GM19099 (cell line): ENCODE measurements around the gene NDC1.

Source experiments
- POLR2A ChIP-seq: IDR thresholded peaks from 3 replicates; pipeline ENCODE4 v1.6.1; 2011; ENCODE audit warnings: low read depth; ENCODE audit not compliant: insufficient read length; ENCODE audit errors: extremely low read depth

NDC1 gene

DNA sequence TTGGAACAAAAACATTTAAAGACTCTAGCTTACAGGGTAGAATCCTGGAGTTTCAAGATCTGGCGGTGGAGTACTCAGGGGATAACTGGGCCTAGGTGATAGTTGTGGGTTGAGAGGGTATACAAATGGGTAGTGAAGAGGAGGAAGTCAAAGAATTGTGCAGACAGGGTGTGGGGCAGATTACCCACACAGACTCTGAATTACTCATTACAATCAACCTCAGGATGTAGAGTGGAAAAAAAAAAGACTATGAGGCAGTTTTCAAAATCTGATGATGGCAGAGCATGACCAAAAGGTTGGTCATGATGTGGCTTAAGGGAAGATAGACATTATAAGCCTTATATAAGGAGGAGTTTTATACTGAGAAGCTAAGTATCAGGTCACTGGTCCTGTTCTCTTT is 55.0 kb downstream of the NDC1 start:
- TF ChIP-seq POLR2A: no peak

DNA sequence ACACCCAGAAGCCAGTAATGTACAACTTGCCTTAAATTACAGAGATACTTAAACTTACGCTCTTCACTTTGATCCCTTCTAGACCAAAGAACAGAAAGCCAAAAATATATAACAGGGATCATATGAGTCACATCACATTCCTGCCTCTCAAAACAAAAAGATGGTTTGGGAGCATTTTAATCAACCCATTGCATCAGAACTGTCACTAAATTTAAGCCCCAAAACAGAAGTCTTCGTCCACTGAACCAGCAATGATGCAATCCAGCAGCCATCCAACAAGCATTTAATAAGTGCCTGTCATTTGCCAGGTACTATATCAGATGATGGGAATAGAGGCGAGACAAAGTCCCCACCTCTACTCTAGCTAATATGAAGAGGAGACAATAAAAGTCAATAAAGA is 56.4 kb downstream of the NDC1 start:
- no peak for TF ChIP-seq POLR2A

DNA sequence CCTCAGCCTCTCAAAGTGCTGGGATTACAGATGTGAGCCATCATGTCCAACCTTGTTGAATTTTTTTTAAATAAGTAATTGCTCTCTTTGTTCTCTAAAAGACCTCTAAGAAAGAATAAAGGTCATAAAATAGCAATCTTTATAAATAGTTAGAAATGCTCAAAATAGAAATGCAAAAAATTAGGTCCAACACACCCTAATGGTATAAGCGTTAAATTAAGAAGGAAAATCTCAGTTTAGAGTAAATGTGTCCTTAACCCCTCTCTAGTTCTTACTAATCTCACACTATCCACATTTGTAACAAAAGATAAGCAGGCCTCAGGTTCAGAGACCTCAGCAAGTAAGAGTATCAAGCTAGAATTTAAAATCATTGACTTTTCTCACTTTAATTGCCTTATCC is 60.8 kb downstream of the NDC1 start:
- TF ChIP-seq POLR2A: no peak

DNA sequence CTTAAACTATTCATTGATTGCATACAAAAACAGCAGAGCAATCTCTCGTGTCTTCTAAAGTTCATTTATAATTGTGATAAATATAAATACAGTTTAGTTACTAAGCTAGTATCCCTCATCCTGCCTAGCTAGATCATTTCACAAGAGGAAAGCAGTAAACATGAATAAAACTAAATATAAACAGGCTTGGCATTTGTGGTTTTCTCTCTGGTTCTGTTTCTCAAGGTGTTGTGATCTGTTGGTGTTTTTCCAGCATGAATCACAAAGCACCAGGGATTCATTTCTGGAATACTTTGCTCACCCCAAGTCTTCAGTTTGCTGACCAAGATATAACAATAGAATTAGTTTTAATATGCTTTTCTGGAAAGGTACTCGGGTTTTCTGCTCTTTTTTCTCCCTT is 66.4 kb downstream of the NDC1 start:
- no peak for TF ChIP-seq POLR2A

DNA sequence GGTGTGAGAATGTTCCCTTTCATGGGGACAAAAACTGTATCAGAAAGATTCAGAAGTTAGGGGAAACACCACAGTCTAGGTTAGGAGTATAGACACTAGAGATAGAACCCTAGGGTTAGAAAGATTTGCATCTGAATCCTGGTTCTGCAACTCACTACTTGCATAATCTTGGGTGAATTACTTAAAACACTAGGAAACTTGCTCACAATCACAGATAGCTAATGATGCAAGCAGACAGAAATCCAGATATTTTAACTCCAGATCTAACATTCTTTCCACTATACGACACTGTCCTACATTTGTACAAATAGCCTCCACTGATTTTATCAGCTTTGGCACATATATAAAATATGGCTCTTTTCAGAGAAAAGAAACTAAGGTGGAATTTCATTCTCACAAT is 68.3 kb downstream of the NDC1 start:
- TF ChIP-seq POLR2A: no peak

DNA sequence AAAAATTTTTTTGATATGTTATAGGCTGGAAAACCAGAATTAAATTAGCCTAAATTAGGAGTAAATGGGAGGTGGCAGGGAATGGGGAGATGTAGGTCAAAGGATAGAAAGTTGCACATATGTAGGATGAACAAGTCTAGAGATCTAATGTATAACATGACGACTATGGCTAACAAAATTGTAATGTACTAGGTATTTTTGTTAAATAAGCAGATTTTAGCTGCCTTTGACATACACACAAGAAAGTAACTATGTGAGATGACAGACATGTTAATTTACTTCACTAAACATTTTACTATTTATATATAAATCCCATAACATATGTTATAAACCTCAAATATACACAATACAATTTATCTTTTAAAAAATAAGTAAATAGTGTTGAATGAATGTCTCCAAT is 68.9 kb downstream of the NDC1 start:
- TF ChIP-seq POLR2A: no peak

DNA sequence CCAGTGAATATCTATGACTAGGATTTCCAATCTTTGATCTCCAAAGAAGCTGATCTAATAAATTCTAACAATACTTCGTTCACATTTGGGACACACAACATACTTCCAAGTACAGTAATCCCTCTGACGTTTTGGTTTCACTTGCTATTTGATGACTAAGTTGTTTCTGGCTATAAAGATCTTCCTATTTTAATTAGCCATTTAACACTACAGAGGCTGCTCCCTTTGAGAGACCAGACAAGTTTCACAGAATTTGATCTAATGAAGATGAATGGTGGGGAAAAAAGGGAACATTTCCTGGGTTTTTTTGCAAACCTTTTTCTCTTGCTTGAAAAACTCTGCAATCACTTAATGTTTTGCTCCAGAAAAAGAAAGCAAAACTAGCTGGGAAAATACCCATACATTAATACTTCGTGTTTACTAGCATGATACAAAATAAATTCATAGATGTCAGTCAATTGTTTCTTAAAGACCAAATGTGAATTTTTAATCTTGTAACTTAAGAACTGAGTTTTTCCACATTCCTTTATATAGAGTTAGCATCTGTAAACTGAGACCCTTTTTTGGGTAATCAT is 71.2 kb downstream of the NDC1 start:
- no peak for TF ChIP-seq POLR2A

DNA sequence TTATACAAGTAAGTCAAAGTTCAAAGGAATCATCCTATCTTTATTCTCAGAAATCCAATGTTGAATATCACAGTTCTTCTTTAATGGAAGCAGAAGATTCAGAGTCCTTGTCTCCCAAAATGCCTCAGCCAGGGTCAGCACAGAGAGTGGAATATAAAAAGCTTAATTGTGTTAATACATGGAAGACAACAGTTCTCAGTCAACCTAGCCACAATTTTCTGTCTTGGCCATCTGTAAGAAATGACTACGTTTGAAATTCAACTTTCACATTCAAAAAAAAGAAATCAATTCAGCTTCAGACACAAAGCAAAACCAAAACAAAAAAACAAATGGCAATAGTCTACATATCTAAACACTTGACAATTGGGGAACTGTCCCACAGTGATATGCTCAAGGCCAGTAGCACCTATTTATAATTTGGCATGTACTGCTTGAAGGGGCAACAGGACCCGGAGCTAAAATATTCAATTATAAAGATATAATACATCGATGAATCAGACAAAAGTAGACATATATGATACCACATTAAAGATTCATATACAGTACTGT is 71.8 kb downstream of the NDC1 start:
- no peak for TF ChIP-seq POLR2A

DNA sequence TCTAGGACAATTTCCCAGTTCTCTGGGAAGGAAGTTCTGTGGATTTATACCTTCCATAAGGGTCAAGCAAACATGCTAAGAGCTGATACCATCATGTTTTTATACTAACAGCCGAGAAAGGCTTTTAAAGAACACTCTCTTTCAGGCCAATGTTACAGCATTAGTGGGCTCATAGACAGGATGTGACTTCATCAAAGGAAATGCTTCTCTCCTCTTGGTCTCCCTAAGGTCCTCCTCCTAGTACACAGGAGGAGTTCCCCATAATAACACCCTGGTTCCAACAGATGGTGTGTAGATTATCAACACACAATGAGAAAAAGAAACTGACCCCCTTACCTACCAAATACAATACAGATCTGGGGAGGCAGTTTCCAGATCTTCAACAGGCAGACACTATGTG is 72.4 kb downstream of the NDC1 start:
- TF ChIP-seq POLR2A: no peak

DNA sequence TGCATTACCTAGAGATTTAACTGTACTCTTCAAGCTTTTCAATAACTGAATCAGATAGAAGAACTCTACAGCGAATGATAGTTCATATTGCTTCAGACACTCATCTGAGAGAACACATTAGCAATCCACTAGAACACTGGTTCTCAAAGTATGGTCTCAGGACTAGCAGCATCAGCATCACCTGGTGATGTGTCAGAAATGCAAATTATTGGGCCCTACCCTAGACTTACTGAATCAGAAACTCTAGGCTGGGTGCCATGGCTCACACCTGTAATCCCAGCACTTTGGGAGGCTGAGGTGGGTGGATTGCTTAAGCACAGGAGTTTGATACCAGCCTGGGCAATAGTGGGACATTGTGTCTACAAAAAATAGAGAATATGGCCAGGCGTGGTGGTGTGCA is 74.2 kb downstream of the NDC1 start:
- TF ChIP-seq POLR2A: no peak

DNA sequence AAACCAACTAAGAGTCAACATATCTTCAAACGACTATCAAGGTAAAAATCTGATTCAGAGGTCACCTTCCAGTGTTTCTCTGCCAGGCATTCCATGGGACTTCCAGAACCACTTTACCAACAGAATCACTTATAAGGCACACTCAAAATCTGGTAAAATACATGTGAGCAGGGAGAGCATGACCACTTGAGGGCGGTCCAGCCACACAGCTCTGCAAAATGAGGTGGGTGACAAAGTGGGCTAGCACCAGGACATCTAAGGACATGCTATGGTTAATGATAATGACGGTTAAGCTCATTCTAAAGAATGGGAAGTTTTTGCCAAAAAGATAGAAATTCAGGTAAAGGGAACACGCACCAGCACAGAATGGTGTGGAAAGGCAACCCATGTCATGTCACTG is 74.6 kb downstream of the NDC1 start:
- no peak for TF ChIP-seq POLR2A

DNA sequence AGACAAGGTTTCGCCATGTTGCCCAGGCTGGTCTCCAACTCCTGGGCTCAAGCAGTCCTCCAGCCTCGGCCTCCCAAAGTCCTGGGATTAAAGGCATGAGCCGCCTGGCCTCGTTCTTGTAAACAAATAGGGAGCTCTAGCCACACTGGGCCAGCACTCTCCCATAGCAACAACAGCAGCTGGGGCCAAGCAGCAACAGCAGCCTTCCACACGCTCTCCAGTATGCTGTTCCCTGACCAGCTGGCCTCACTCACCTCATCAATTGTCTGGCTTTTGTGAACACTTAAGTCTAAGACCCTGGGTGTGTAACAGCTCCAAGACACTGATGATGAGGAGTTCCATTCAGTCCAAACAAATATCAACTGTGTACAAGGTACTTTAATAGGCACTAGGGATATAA is 82.2 kb downstream of the NDC1 start:
- TF ChIP-seq POLR2A: no peak

DNA sequence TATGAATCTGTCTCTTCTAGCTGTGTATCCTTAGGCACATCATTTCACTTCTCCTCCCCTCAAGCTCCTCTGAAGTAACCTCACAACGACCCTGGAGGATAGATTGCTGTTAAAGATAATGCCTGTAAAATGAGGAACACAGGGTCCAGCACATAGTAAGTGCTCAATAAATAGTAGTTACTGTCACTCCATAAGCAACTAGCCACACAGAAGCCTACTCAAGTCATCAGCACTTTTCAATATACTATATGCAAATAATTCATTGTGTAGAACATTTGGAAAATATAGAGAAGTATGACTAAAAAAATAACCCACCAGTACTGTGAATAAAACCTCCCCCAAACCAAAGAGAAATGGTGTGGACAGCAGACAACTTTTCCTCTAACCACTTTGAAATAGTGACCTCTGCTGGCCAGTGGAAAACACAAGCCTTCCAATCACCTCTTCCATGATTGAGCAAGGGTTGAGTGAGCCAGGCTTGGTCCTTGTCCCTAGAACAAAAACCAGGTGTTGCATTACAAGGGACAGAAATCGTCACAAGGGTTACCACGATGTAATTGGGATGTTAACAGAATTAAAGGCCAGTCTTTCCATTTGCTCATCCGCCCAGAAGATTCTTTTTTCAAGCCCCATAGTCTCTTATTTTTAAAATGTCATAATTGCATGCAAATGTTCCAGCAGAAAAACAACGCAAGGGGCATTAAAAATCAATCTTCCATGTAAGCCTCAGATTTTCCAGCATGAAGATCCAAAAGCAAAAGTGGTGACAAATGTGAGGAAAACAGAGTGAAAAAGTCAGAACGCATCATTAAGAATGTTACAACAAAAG is 83.4 kb downstream of the NDC1 start:
- no peak for TF ChIP-seq POLR2A

DNA sequence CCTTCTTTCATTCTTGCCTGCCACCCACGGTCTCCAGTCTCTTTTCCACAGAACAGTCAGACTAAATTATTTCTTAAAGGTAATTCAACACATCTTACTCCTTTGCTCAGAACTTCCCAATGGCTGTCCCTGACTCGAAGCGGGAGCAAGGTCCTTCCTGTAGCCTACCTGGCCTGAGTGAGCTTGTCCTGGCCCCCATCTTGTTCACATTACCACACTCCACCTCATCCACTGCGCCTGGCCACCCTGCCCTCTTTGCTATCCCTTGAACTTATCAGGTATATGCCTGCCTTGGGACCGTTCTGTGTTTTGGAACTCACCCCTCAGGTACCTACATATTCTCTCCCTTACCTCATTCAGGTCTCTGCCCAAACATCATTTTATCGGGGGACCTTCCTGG is 85.8 kb downstream of the NDC1 start:
- no peak for TF ChIP-seq POLR2A

DNA sequence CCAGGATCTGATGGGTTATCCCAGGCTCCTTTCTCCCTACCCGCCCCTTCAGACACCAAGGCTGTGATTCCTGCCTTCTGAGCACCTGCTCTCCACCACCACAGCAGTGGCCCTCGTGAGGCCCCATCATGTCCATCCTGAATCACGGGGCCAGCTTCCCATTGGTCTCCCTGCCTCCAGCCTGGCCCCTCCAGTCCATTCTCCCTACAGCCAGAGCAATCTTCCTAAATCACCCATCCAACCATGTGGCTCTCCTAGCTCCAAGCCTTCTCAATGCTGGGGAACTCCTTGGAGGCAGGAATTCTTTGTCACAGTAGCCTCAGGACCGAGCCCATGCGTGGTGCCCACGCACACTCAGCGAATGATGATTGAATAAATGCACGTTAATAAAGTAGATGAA is 90.3 kb downstream of the NDC1 start:
- no peak for TF ChIP-seq POLR2A

DNA sequence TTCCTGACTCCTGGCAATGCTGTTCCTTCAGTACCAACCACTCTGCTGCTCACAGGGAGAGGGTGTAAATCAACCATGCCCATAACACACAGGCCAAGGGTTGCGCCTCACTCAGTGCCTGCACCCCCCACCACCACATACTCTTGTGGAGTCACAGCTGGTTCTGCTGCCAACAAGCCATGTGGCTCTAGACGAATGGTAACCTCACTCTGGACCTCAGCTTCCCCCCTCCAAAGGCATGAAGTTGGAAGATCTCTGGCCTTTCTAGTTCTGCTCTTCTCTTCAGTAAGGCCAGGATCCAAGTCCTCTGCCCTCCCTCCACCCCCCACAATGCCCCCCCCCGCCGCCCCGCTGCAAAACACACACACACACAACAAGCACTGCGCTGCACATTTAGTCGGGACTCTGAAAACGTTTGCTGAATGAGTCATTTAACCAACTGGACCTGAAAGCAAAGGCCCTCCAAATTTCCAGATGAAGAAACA is 97.4 kb downstream of the NDC1 start:
- TF ChIP-seq POLR2A: no peak
